ENCODE data around the gene AP1S1. TPM values are rescaled to one million over a fixed set of nuclear protein-coding genes. Genes with fewer than 3 reads are reported as not detected.

Gene AP1S1
- total and polyA plus RNA-seq, 9 of the 15 experiments (the other 6 are each of a cell fraction or from before 2014, with no cell fraction given), result 4.4 to 149 (median 89.4) TPM

GRCh38 chr7:101109368-101109767 lies 44.9 kb upstream of the AP1S1 start (continued):
- 0 out of 2 replicates have a peak, but pooled peaks have one; percentile 15 for TF ChIP-seq PBX2 (CRISPR knock-in tag; IDR thresholded peaks at IDR 0.05; ENCODE audit: low read depth)
- peak; percentile 71 for TF ChIP-seq PBX2 (tag; conservative IDR thresholded peaks at IDR 0.05; ENCODE audit: low read depth)
- no peak for TF ChIP-seq ZNF707 (CRISPR knock-in tag; conservative IDR thresholded peaks at IDR 0.05)
- TF ChIP-seq ZNF431 (CRISPR knock-in tag; IDR thresholded peaks at IDR 0.05), result no peak
- no peak for TF ChIP-seq HOMEZ (CRISPR knock-in tag; IDR thresholded peaks at IDR 0.05)
- TF ChIP-seq ARID3B (CRISPR knock-in tag; IDR thresholded peaks at IDR 0.05; ENCODE audit: borderline replicate concordance), result no peak
- TF ChIP-seq JUND (IDR thresholded peaks at IDR 0.05; ENCODE audit: borderline replicate concordance, low read depth, low read length), result no peak
- no peak for TF ChIP-seq JUND (tag; IDR thresholded peaks at IDR 0.05; ENCODE audit: borderline replicate concordance, low read depth, low read length)
- TF ChIP-seq ZNF639 (CRISPR knock-in tag; conservative IDR thresholded peaks at IDR 0.05 in 1 of 2, IDR thresholded peaks at IDR 0.05 in 1 of 2), result no peak
- TF ChIP-seq KDM5B (IDR thresholded peaks at IDR 0.05; ENCODE audit: insufficient replicate concordance, low read depth, low read length), result no peak
- TF ChIP-seq SIN3A (IDR thresholded peaks at IDR 0.05; ENCODE audit: borderline replicate concordance in 2 of 2, control insufficient read depth in 1 of 2, low read depth in 2 of 2, low read length in 2 of 2), result no peak
- TF ChIP-seq ZNF780A (CRISPR knock-in tag; IDR thresholded peaks at IDR 0.05), result no peak
- no peak for TF ChIP-seq MCM7 (IDR thresholded peaks at IDR 0.05)
- TF ChIP-seq ZNF184 (CRISPR knock-in tag; IDR thresholded peaks at IDR 0.05), result no peak
- peak; percentile 55 for TF ChIP-seq MEIS2 (IDR thresholded peaks at IDR 0.05; ENCODE audit: partially characterized antibody)
